HG03469 (cell line): ENCODE measurements around the gene LARP1.
A peak's percentile ranks its signal among the peaks of the same experiment; 100 is the strongest.
"Not testable (repeated sequence)": the region's sequence is repeated elsewhere in the genome, so short reads cannot be mapped to it uniquely, and the experiment has no call there.

Source experiments
- ATAC-seq: cut with Tn5 transposase; IDR thresholded peaks from one replicate; pipeline ENCODE4 v1.9.1; 2021; ENCODE audit warnings: mild to moderate bottlenecking, moderate library complexity, moderate number of reproducible peaks; ENCODE audit not compliant: unreplicated experiment

LARP1 gene

GRCh38 chr5:154755361-154756008 lies at the start of gene LARP1:
Gene LARP1, plus strand, starts transcription at chr5:154755377. Its CDS starts 381 bp downstream, at chr5:154755758.
- ATAC-seq, result no peak

DNA sequence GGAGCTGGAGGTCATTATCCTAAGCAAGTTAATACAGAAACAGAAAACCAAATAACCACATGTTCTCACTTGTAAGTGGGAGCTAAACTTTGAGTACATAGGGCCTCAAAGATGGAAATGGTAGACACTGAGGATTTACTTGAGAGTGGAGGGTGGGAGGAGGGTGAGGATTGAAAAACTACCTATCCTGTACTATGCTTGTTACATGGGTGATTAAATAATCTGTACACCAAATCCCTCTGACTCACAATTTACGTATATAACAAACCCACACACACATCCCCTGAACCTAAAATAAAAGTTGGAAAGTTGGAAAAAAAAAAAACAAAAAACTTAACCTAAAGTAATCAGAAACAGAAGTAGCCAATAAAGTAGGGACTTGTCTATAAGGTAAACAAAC lies 48.8 kb upstream of the LARP1 start:
- no peak for ATAC-seq

GRCh38 chr5:154707641-154708040 lies 47.5 kb upstream of the LARP1 start:
- ATAC-seq, result no peak

- no peak for ATAC-seq
Measured at GRCh38 chr5:154708207-154708606, 47.0 kb upstream of the LARP1 start.

GRCh38 chr5:154708846-154709245 lies 46.3 kb upstream of the LARP1 start:
- ATAC-seq, result no peak

- ATAC-seq, result no peak
Measured at GRCh38 chr5:154709368-154710305, 45.5 kb upstream of the LARP1 start.

DNA sequence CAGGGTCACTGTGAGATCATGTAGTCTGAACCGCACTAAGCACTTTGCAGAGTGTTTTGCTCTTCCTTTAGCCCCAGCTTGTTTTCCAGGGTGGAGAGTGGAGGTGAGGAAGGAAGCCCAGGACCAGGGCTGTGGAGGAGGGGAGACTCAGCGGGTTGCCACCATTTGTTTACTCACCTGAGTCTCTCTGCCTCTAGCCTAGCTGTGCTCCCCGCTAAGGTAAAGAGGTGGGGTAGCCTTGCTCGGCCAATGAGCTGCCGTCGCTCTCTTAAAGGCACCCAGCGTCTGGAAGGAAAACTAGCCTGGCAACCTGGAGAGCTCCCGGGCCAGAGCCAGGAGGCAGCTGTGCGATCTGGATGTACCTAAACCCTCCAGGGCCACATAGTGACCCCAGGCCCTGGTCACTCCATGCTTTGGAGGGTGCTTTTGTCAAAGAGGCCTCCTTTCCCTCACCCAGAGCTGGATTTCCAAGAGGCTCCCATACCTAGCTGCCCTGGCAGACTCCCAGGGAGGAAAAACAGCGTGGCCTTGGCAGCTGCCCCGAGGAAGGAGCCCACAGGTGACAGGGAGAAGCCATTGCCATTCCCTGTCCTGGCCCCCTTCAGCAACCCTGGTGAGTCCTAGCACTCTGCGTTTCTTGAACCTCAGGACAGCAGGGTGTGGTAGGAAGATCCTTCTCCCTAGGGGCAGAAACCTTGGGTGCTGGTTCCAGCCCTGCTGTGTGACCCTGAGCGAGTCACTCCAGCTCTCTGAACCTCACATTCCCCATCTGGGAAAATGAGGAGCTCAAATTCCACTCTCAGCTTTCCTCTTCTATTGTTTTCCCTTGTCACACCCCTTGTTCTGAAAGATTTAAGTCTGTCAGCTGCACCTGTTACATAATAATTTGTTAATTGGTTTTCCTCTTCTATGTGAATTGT lies 42.4 kb upstream of the LARP1 start:
- ATAC-seq, result no peak

GRCh38 chr5:154713615-154714125 lies 41.5 kb upstream of the LARP1 start:
- no peak for ATAC-seq

- peak; percentile 88 for ATAC-seq
Measured at GRCh38 chr5:154714266-154714986, 40.8 kb upstream of the LARP1 start.

DNA sequence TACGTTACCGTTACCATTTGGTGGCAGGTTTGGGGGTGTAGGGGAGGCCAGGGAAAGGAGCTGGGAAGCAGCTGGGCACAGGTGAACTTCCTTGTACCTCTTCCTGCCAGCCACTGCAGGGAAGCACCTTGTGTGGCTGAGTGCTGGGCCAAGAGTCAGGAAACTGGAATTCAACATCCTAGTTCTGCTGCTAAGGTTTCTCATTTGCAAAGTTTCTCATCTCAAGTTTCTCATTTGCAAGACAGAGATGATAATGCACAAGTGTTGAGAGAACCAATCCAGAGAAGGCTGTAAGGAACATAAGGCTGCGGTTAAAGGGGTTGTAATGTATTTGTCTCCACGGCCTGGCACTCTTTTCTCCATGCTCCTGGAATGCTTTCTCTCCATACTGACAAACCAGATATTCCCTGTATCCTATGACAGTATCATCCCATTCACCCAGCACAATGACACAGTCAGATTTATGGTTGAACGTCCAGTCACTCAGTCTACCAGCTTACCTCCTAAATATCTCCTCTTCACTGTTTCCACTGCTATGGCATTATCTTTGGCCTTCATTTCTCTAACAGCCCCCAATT lies 33.6 kb upstream of the LARP1 start:
- ATAC-seq, result no peak

GRCh38 chr5:154722097-154722496 lies 33.1 kb upstream of the LARP1 start:
- ATAC-seq, result no peak

DNA sequence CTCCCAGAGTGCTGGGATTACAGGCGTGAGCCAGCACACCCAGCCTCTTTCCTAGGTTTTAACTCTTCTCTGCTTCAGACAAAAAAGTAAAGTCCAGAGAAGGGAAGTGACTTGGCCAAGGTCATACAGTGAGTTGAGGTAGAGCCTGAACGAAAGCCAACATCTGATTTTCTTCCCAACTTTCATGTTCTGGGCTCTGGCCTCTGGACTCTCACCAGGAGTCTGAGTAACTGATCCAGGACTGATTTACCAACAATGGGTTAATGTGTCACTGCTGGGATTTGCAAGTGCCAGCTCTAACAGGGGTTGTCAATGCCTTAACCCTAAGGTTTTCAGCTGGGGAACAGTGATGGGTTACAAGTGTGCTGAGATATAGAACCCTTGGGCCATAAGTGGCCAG lies 32.2 kb upstream of the LARP1 start:
- ATAC-seq, result no peak

- no peak for ATAC-seq
Measured at GRCh38 chr5:154723740-154724505, 31.3 kb upstream of the LARP1 start.

- ATAC-seq, result no peak
Measured at GRCh38 chr5:154727361-154727760, 27.8 kb upstream of the LARP1 start.

DNA sequence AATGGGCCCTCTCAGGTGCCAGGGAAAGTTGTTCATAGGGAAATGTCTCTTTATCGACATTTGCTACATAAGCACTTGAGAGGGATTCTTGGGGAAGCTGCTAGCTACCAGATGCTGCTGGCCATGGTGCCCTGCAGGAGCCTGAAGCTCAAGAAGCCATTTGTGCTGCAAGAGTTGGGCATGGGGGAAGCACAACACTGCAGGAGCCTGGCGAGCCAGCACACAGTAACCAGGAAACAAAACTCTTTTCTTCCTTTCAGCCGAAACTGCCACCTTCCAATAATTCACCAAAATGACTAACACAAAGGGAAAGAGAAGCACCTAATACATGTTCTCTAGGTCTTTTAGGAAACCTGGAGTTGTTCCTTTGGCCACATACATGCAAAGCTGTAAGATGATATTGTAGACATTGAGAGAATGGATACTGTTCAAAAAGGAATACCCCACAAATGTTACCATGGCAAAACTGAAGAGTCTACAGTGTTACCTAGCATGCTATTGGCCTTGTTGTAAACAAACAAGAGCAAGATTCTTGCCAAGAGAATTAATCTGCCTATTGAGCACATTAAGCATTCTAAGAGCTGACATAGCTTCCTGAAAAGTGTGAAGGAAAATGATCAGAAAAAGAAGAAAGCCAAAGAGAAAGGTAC lies 26.1 kb upstream of the LARP1 start:
- no peak for ATAC-seq

GRCh38 chr5:154729613-154730012 lies 25.6 kb upstream of the LARP1 start:
- ATAC-seq, result no peak

DNA sequence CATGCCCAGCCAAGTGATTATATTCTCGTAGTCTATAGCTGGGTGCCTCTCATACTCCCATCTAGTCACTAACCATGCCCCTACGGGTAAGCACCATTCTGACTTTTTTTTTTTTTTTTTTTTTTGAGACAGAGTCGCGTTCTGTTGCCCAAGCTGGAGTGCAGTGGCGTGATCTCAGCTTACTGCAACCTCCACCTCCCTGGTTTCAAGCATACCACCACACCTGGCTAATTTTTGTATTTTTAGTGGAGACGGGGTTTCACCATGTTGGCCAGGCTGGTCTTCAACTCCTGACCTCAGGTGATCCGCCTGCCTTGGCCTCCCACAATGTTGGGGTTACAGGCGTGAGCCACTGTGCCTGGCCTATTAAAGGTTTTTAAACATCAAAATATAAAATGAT lies 24.4 kb upstream of the LARP1 start:
- not testable (repeated sequence) for ATAC-seq

- ATAC-seq, result no peak
Measured at GRCh38 chr5:154732212-154732611, 23.0 kb upstream of the LARP1 start.
